ENCODE results near the gene SIX2.

Gene SIX2

GRCh38 chr2:45045706-45046105, 36.5 kb upstream of the SIX2 start:
- Histone ChIP-seq H3K4me3 (ENCODE audit: low read length) (no peak overlapping the region), H3K9me3 (replicated peaks; ENCODE audit: insufficient read depth, low read length) (no peaks in the 10 kb centered on the region), H3K27me3 (replicated peaks; ENCODE audit: insufficient read depth, low read length) (no peaks in the 10 kb centered on the region), H3K36me3 (replicated peaks; ENCODE audit: insufficient read depth, low read length) (no peaks in the 10 kb centered on the region), H3K4me2 (ENCODE audit: low read depth, low read length) (no peak overlapping the region), H3K27ac (ENCODE audit: low read length) (no peak overlapping the region), H3K9me2 (replicated peaks; ENCODE audit: insufficient read depth, low read length) (no peaks in the 10 kb centered on the region), H4K20me1 (ENCODE audit: insufficient read depth, low read length) (no peaks in the 10 kb centered on the region), H3K79me2 (ENCODE audit: low read length) (no peaks in the 10 kb centered on the region), H3F3A (ENCODE audit: insufficient read depth, low read length) (no peaks in the 10 kb centered on the region), H3K9ac (ENCODE audit: low read length) (no peak overlapping the region), H3K4me1 (ENCODE audit: low read length) (no peaks in the 10 kb centered on the region), H2AFZ (ENCODE audit: low read length) (no peak overlapping the region)
- no peak for TF ChIP-seq CTCF (IDR thresholded peaks at IDR 0.05; ENCODE audit: low read length)
- TF ChIP-seq EZH2phosphoT487 (IDR thresholded peaks at IDR 0.05; ENCODE audit: low read length), result no peak
- no peak for TF ChIP-seq EZH2 (optimal IDR thresholded peaks at IDR 0.05; ENCODE audit: low read depth, low read length)
- no peak for DNase-seq

- DNase-seq, result no peak
- Histone ChIP-seq H3K27ac (ENCODE audit: low read length) (no peak overlapping the region), H4K20me1 (ENCODE audit: insufficient read depth, low read length) (no peaks in the 10 kb centered on the region), H3K9me3 (replicated peaks; ENCODE audit: insufficient read depth, low read length) (no peaks in the 10 kb centered on the region), H3K4me1 (ENCODE audit: low read length) (no peaks in the 10 kb centered on the region), H3F3A (ENCODE audit: insufficient read depth, low read length) (no peaks in the 10 kb centered on the region), H3K36me3 (replicated peaks; ENCODE audit: insufficient read depth, low read length) (no peaks in the 10 kb centered on the region), H2AFZ (ENCODE audit: low read length) (no peak overlapping the region), H3K4me2 (ENCODE audit: low read depth, low read length) (no peak overlapping the region), H3K9ac (ENCODE audit: low read length) (no peak overlapping the region), H3K9me2 (replicated peaks; ENCODE audit: insufficient read depth, low read length) (no peaks in the 10 kb centered on the region), H3K4me3 (ENCODE audit: low read length) (no peak overlapping the region), H3K79me2 (ENCODE audit: low read length) (no peaks in the 10 kb centered on the region), H3K27me3 (replicated peaks; ENCODE audit: insufficient read depth, low read length) (no peaks in the 10 kb centered on the region)
- TF ChIP-seq CTCF (IDR thresholded peaks at IDR 0.05; ENCODE audit: low read length) (no peak), EZH2 (optimal IDR thresholded peaks at IDR 0.05; ENCODE audit: low read depth, low read length) (no peak), EZH2phosphoT487 (IDR thresholded peaks at IDR 0.05; ENCODE audit: low read length) (no peak)
These were observed 35.7 kb upstream of the SIX2 start for GRCh38 chr2:45044916-45045315.

GRCh38 chr2:45043174-45043573, 33.9 kb upstream of the SIX2 start:
- Histone ChIP-seq H3K79me2 (ENCODE audit: low read length) (no peaks in the 10 kb centered on the region), H3K4me2 (ENCODE audit: low read depth, low read length) (no peak overlapping the region), H3K27ac (ENCODE audit: low read length) (no peak overlapping the region), H3F3A (ENCODE audit: insufficient read depth, low read length) (no peaks in the 10 kb centered on the region), H3K9me3 (replicated peaks; ENCODE audit: insufficient read depth, low read length) (no peaks in the 10 kb centered on the region), H3K9me2 (replicated peaks; ENCODE audit: insufficient read depth, low read length) (no peaks in the 10 kb centered on the region), H3K4me3 (ENCODE audit: low read length) (no peak overlapping the region), H3K27me3 (replicated peaks; ENCODE audit: insufficient read depth, low read length) (no peaks in the 10 kb centered on the region), H3K4me1 (ENCODE audit: low read length) (no peaks in the 10 kb centered on the region), H2AFZ (ENCODE audit: low read length) (no peak overlapping the region), H3K36me3 (replicated peaks; ENCODE audit: insufficient read depth, low read length) (no peaks in the 10 kb centered on the region), H3K9ac (ENCODE audit: low read length) (no peak overlapping the region), H4K20me1 (ENCODE audit: insufficient read depth, low read length) (no peaks in the 10 kb centered on the region)
- no peak for DNase-seq
- TF ChIP-seq EZH2phosphoT487 (IDR thresholded peaks at IDR 0.05; ENCODE audit: low read length) (no peak), CTCF (IDR thresholded peaks at IDR 0.05; ENCODE audit: low read length) (no peak), EZH2 (optimal IDR thresholded peaks at IDR 0.05; ENCODE audit: low read depth, low read length) (no peak)

All from MM.1S (cell line).